ENCODE results near the gene DNAJC22. TPM values are rescaled to one million over a fixed set of nuclear protein-coding genes. Genes with fewer than 3 reads are reported as not detected.
"Not testable (repeated sequence)": the region's sequence is repeated elsewhere in the genome, so short reads cannot be mapped to it uniquely, and the experiment has no call there.

The DNAJC22 gene
- total RNA-seq, 1 donor from 2014 or later, result 0.26 TPM

- TF ChIP-seq CTCF (IDR thresholded peaks at IDR 0.05; ENCODE audit: insufficient read depth, low read length, severe bottlenecking), result no peak
- peaks cover 2% of the 10 kb centered on the region for H3K27me3 ChIP-seq (ENCODE audit: control insufficient read depth, insufficient read depth, low read length)
- no peak for FAIRE-seq
- no peaks in the 10 kb centered on the region for H3K36me3 ChIP-seq (ENCODE audit: control insufficient read depth, insufficient read depth, low read length)
- no peak overlapping the region for H3K4me3 ChIP-seq (ENCODE audit: low read depth, low read length)
- no peak for DNase-seq (ENCODE audit: low read depth)
Observed at GRCh38 chr12:49305762-49306510, 40.8 kb upstream of the DNAJC22 start.

DNA sequence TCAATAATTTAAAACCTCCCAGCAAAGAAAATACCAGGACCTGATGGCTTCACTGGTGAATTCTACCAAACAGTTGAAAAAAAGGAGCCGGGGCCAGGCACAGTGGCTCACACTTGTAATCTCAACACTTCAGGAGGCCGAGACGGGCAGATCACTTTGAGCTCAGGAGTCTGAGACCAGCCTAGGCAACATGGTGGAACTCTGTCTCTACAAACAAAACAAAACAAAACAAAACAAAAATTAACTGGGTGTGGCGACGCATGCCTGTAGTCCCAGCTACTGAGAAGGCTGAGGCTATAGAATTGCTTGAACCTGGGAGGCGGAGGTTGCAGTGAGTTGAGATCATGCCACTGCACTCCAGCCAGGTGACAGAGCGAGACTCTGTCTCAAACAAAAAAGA is 37.3 kb upstream of the DNAJC22 start:
- H3K36me3 ChIP-seq (ENCODE audit: control insufficient read depth, insufficient read depth, low read length), result no peaks in the 10 kb centered on the region
- FAIRE-seq (no peak), DNase-seq (ENCODE audit: low read depth) (no peak)
- no peak overlapping the region for H3K4me3 ChIP-seq (ENCODE audit: low read depth, low read length)
- no peak for TF ChIP-seq CTCF (IDR thresholded peaks at IDR 0.05; ENCODE audit: insufficient read depth, low read length, severe bottlenecking)
- H3K27me3 ChIP-seq (ENCODE audit: control insufficient read depth, insufficient read depth, low read length), result peaks cover 4% of the 10 kb centered on the region

DNA sequence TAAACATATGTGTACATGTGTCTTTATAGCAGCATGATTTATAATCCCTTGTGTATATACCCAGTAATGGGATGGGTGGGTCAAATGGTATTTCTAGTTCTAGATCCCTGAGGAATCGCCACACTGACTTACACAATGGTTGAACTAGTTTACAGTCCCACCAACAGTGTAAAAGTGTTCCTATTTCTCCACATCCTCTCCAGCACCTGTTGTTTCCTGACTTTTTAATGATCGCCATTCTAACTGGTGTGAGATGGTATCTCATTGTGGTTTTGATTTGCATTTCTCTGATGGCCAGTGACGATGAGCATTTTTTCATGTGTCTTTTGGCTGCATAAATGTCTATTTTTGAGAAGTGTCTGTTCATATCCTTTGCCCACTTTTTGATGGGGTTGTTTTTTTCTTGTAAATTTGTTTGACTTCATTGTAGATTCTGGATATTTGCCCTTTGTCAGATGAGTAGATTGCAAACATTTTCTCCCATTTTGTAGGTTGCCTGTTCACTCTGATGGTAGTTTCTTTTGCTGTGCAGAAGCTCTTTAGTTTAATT is 36.2 kb upstream of the DNAJC22 start:
- H3K36me3 ChIP-seq (ENCODE audit: control insufficient read depth, insufficient read depth, low read length); DNase-seq (ENCODE audit: low read depth); H3K27me3 ChIP-seq (ENCODE audit: control insufficient read depth, insufficient read depth, low read length); H3K4me3 ChIP-seq (ENCODE audit: low read depth, low read length); FAIRE-seq: not testable (repeated sequence)

GRCh38 chr12:49314811-49315210 is 31.9 kb upstream of the DNAJC22 start:
- no peak for TF ChIP-seq CTCF (IDR thresholded peaks at IDR 0.05; ENCODE audit: insufficient read depth, low read length, severe bottlenecking)
- DNase-seq (ENCODE audit: low read depth) (no peak), FAIRE-seq (no peak)
- Histone ChIP-seq H3K27me3 (ENCODE audit: control insufficient read depth, insufficient read depth, low read length) (peaks cover 2% of the 10 kb centered on the region), H3K36me3 (ENCODE audit: control insufficient read depth, insufficient read depth, low read length) (no peaks in the 10 kb centered on the region), H3K4me3 (ENCODE audit: low read depth, low read length) (no peak overlapping the region)

GRCh38 chr12:49317118-49317517 is 29.6 kb upstream of the DNAJC22 start:
- not testable (repeated sequence) for DNase-seq (ENCODE audit: low read depth); H3K36me3 ChIP-seq (ENCODE audit: control insufficient read depth, insufficient read depth, low read length); H3K27me3 ChIP-seq (ENCODE audit: control insufficient read depth, insufficient read depth, low read length); H3K4me3 ChIP-seq (ENCODE audit: low read depth, low read length); FAIRE-seq

GRCh38 chr12:49320411-49321103 is 26.1 kb upstream of the DNAJC22 start:
- H3K27me3 ChIP-seq (ENCODE audit: control insufficient read depth, insufficient read depth, low read length); DNase-seq (ENCODE audit: low read depth); H3K36me3 ChIP-seq (ENCODE audit: control insufficient read depth, insufficient read depth, low read length); H3K4me3 ChIP-seq (ENCODE audit: low read depth, low read length); FAIRE-seq: not testable (repeated sequence)

GRCh38 chr12:49322367-49322707 is 24.4 kb upstream of the DNAJC22 start:
- no peak for TF ChIP-seq CTCF (IDR thresholded peaks at IDR 0.05; ENCODE audit: insufficient read depth, low read length, severe bottlenecking)
- Histone ChIP-seq H3K4me3 (ENCODE audit: low read depth, low read length) (peak overlapping the region; percentile 68), H3K27me3 (ENCODE audit: control insufficient read depth, insufficient read depth, low read length) (no peaks in the 10 kb centered on the region), H3K36me3 (ENCODE audit: control insufficient read depth, insufficient read depth, low read length) (peaks cover 5% of the 10 kb centered on the region)
- FAIRE-seq (no peak), DNase-seq (ENCODE audit: low read depth) (no peak)
